Fibroblast of peridontal ligament (primary cell): Measurements from ENCODE around the gene PCDHGA6.

Experiments
- DNase-seq: peaks from one replicate; pipeline ENCODE4 v3.0.0-alpha.2; 2010; ENCODE audit errors: extremely low read depth

The PCDHGA6 gene

GRCh38 chr5:141419074-141419880, 45.6 kb downstream of the PCDHGA6 start:
- DNase-seq = no peak

- DNase-seq = peak; percentile 67
Observed at GRCh38 chr5:141420855-141421488, 47.3 kb downstream of the PCDHGA6 start, which contains the start of gene PCDHGA11. Gene PCDHGA11, plus strand, starts transcription at chr5:141421051. Its CDS starts 177 bp downstream, at chr5:141421228.

- DNase-seq = no peak
Observed at GRCh38 chr5:141421489-141421855, 47.8 kb downstream of the PCDHGA6 start.

GRCh38 chr5:141422742-141423291, 49.1 kb downstream of the PCDHGA6 start:
- no peak for DNase-seq

- no peak for DNase-seq
Observed at GRCh38 chr5:141427783-141428426, 54.2 kb downstream of the PCDHGA6 start.
